HCT116 (cell line): Measurements from ENCODE around the gene PAOX.
"Not testable (repeated sequence)": the region's sequence is repeated elsewhere in the genome, so short reads cannot be mapped to it uniquely, and the experiment has no call there.

Experiments
- CEBPB ChIP-seq: IDR thresholded peaks from 2 replicates; pipeline ENCODE4 v1.6.1; 2012; ENCODE audit warnings: low read depth
- EZH2 ChIP-seq: fragments of 200-600 bp; sonication (generic); IDR thresholded peaks from 2 replicates; pipeline ENCODE4 v1.6.1; 2017; ENCODE audit warnings: antibody characterized with exemption, mixed run types
- JUND ChIP-seq: IDR thresholded peaks from 2 replicates; pipeline ENCODE4 v1.6.1; 2012
- POLR2A ChIP-seq: IDR thresholded peaks from 2 replicates; pipeline ENCODE4 v1.7.0; 2011; ENCODE audit warnings: borderline replicate concordance; ENCODE audit not compliant: insufficient read depth, insufficient read length; ENCODE audit errors: extremely low read depth
- POLR2AphosphoS5 ChIP-seq: IDR thresholded peaks from 2 replicates; pipeline ENCODE4 v1.6.1; 2011; ENCODE audit warnings: mild to moderate bottlenecking, low read depth, low read length, moderate library complexity
- RAD21 ChIP-seq: IDR thresholded peaks from 2 replicates; pipeline ENCODE4 v1.6.1; 2012; ENCODE audit warnings: low read depth, mild to moderate bottlenecking
- YY1 ChIP-seq: IDR thresholded peaks from 2 replicates; pipeline ENCODE4 v1.6.1; 2011; ENCODE audit warnings: low read length, low read depth, moderate library complexity, mild to moderate bottlenecking; ENCODE audit not compliant: insufficient replicate concordance; ENCODE audit errors: extremely low read depth
- TF ChIP-seq, protein P1 (sequence below), 3 experiments: fragments of 200-600 bp in 1 of 3; sonication (generic) in 1 of 3; IDR thresholded peaks in 2 of 3; conservative IDR thresholded peaks in 1 of 3; 2 replicates each; pipeline ENCODE4 v1.5.1; 2012 to 2017; ENCODE audit warnings: low read depth in 2 of 3, low read length in 2 of 3, antibody characterized with exemption in 1 of 3, borderline replicate concordance in 1 of 3, control low read depth in 1 of 3, mild to moderate bottlenecking in 1 of 3, mixed read lengths in 1 of 3, mixed run types in 1 of 3, moderate library complexity in 1 of 3; ENCODE audit not compliant: insufficient read depth in 1 of 3
- TF ChIP-seq, protein P2 (sequence below): IDR thresholded peaks from 2 replicates; pipeline ENCODE4 v1.6.1; 2012; ENCODE audit warnings: low read depth

DNA sequence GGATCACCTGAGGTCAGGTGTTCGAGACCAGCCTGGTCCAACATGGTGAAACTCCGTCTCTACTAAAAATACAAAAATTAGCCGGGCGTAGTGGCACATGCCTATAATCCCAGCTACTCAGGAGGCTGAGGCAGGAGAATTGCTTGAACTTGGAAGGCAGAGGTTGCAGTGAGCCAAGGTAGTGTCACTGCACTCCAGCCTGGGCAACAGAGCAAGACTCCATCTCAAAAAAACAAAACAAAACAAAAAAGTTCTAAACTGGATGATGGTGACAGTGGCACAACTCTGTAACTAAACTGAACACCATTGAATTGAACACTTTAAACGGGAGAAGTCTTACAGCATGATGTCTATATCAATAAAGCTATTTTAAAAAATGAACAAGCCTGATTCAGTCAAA lies 2.9 kb upstream of the PAOX start:
- TF ChIP-seq, protein P1, sequence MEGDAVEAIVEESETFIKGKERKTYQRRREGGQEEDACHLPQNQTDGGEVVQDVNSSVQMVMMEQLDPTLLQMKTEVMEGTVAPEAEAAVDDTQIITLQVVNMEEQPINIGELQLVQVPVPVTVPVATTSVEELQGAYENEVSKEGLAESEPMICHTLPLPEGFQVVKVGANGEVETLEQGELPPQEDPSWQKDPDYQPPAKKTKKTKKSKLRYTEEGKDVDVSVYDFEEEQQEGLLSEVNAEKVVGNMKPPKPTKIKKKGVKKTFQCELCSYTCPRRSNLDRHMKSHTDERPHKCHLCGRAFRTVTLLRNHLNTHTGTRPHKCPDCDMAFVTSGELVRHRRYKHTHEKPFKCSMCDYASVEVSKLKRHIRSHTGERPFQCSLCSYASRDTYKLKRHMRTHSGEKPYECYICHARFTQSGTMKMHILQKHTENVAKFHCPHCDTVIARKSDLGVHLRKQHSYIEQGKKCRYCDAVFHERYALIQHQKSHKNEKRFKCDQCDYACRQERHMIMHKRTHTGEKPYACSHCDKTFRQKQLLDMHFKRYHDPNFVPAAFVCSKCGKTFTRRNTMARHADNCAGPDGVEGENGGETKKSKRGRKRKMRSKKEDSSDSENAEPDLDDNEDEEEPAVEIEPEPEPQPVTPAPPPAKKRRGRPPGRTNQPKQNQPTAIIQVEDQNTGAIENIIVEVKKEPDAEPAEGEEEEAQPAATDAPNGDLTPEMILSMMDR (IDR thresholded peaks at IDR 0.05 in 2 of 3, conservative IDR thresholded peaks at IDR 0.05 in 1 of 3; ENCODE audit: borderline replicate concordance in 1 of 3, insufficient read depth in 1 of 3, low read depth in 2 of 3, low read length in 2 of 3): not testable (repeated sequence)
- TF ChIP-seq EZH2, JUND, RAD21, CEBPB, POLR2A, POLR2AphosphoS5, YY1: not testable (repeated sequence)
- TF ChIP-seq, protein P2, sequence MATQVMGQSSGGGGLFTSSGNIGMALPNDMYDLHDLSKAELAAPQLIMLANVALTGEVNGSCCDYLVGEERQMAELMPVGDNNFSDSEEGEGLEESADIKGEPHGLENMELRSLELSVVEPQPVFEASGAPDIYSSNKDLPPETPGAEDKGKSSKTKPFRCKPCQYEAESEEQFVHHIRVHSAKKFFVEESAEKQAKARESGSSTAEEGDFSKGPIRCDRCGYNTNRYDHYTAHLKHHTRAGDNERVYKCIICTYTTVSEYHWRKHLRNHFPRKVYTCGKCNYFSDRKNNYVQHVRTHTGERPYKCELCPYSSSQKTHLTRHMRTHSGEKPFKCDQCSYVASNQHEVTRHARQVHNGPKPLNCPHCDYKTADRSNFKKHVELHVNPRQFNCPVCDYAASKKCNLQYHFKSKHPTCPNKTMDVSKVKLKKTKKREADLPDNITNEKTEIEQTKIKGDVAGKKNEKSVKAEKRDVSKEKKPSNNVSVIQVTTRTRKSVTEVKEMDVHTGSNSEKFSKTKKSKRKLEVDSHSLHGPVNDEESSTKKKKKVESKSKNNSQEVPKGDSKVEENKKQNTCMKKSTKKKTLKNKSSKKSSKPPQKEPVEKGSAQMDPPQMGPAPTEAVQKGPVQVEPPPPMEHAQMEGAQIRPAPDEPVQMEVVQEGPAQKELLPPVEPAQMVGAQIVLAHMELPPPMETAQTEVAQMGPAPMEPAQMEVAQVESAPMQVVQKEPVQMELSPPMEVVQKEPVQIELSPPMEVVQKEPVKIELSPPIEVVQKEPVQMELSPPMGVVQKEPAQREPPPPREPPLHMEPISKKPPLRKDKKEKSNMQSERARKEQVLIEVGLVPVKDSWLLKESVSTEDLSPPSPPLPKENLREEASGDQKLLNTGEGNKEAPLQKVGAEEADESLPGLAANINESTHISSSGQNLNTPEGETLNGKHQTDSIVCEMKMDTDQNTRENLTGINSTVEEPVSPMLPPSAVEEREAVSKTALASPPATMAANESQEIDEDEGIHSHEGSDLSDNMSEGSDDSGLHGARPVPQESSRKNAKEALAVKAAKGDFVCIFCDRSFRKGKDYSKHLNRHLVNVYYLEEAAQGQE: not testable (repeated sequence)
